Measurements from ENCODE around the gene DGCR2.

Gene DGCR2

DNA sequence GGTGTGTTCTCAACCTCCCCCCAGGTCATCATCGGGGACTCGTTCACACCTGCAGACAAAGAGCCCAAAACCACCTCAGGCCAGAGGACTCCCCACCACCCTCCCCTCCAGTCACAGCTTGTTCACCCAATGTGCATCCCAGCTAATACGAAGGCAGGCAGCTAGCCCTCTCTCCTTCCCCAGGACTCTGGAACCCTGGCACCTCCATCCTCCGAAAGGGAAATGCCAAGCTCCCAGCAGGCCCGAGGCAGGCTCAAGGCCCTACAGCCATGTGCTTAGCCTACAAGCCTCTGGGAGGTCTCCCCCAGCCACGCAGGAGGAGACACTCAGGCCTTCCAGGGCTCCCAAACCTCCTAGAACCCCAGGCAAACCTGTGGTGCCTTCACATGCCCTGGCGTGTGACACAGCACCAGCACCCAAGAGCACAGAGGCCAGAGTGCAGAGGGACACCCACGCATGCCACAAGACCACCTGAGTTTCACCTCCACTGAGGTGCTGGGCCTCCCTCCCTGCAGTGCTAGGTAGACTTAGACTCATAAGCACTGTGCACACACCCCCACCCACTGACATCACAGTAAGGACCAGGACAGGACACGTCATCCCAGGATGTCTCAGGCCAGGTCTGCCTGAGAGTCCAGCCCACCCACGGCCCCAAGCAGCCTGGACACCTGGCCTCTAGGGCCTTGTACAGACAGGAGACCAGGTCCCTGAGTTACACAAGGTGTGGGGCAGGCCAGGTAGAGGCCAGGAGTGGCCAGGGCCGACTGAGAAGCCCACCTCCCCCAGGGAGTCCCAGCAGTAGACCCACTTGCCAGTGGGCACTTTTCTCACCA is 15.4 kb upstream of the DGCR2 start:
- TF ChIP-seq EP300 (IDR thresholded peaks at IDR 0.05; ENCODE audit: borderline replicate concordance) (no peak), YY1 (IDR thresholded peaks at IDR 0.05; ENCODE audit: low read depth) (no peak)
- TF ChIP-seq, protein P1, sequence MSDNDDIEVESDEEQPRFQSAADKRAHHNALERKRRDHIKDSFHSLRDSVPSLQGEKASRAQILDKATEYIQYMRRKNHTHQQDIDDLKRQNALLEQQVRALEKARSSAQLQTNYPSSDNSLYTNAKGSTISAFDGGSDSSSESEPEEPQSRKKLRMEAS (IDR thresholded peaks at IDR 0.05) = no peak

DNA sequence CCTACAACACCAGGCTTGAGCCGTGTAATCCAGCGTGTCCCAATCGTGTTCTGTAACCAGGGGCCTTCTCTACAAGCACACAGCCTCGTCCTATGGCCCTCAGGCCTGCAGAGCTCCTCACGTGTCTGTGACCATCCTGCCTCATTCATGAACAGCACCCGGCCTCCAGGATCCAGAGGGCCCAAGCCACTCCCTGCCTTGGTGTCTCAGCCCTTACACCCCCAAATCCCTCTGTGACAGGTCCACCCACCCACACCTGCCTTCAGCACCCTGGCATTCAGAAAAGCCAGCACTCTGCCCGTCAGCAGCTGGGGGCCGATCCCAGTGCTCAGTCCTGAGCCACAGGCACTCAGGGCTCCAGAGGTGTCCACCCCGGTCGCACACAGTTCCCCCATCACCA is 14.7 kb upstream of the DGCR2 start:
- TF ChIP-seq EP300 (IDR thresholded peaks at IDR 0.05; ENCODE audit: borderline replicate concordance) (no peak), YY1 (IDR thresholded peaks at IDR 0.05; ENCODE audit: low read depth) (no peak), CREB1 (IDR thresholded peaks at IDR 0.05; ENCODE audit: low read depth) (no peak)
- TF ChIP-seq, protein P1 (IDR thresholded peaks at IDR 0.05) = no peak
- TF ChIP-seq, protein P2, sequence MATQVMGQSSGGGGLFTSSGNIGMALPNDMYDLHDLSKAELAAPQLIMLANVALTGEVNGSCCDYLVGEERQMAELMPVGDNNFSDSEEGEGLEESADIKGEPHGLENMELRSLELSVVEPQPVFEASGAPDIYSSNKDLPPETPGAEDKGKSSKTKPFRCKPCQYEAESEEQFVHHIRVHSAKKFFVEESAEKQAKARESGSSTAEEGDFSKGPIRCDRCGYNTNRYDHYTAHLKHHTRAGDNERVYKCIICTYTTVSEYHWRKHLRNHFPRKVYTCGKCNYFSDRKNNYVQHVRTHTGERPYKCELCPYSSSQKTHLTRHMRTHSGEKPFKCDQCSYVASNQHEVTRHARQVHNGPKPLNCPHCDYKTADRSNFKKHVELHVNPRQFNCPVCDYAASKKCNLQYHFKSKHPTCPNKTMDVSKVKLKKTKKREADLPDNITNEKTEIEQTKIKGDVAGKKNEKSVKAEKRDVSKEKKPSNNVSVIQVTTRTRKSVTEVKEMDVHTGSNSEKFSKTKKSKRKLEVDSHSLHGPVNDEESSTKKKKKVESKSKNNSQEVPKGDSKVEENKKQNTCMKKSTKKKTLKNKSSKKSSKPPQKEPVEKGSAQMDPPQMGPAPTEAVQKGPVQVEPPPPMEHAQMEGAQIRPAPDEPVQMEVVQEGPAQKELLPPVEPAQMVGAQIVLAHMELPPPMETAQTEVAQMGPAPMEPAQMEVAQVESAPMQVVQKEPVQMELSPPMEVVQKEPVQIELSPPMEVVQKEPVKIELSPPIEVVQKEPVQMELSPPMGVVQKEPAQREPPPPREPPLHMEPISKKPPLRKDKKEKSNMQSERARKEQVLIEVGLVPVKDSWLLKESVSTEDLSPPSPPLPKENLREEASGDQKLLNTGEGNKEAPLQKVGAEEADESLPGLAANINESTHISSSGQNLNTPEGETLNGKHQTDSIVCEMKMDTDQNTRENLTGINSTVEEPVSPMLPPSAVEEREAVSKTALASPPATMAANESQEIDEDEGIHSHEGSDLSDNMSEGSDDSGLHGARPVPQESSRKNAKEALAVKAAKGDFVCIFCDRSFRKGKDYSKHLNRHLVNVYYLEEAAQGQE (IDR thresholded peaks at IDR 0.05; ENCODE audit: low read depth) = no peak
- TF ChIP-seq, protein P3, sequence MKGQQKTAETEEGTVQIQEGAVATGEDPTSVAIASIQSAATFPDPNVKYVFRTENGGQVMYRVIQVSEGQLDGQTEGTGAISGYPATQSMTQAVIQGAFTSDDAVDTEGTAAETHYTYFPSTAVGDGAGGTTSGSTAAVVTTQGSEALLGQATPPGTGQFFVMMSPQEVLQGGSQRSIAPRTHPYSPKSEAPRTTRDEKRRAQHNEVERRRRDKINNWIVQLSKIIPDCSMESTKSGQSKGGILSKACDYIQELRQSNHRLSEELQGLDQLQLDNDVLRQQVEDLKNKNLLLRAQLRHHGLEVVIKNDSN (IDR thresholded peaks at IDR 0.05) = no peak

DNA sequence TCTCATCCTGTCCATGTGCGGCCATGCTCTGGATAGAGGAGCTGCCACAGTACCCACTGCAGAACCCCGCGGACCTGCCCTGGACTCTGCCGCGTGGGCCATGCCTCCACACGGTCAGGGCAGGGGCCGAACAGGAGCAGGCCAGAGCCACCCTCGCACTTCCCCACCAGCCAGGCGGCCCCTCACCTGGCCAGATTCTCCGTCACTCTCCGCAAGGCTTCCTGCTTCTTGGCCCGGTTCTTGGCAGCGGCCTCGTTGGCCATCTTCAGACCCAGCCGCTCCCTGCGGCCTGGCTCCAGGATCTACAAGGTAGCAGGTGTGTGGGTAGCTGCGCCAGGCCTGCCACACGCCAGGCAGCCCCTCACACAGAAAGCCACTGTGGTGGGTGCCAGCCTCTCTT is 12.7 kb upstream of the DGCR2 start:
- no peak for TF ChIP-seq ZBTB7A (IDR thresholded peaks at IDR 0.05; ENCODE audit: low read depth)
- no peak for TF ChIP-seq EGR1 (IDR thresholded peaks at IDR 0.05)
- TF ChIP-seq CEBPB (IDR thresholded peaks at IDR 0.05) = no peak
- TF ChIP-seq TEAD4 (IDR thresholded peaks at IDR 0.05) = no peak
- TF ChIP-seq TCF12 (IDR thresholded peaks at IDR 0.05; ENCODE audit: low read depth) = no peak
- TF ChIP-seq YY1 (IDR thresholded peaks at IDR 0.05; ENCODE audit: low read depth) = no peak
- no peak for TF ChIP-seq CREB1 (IDR thresholded peaks at IDR 0.05; ENCODE audit: low read depth)
- TF ChIP-seq FOXM1 (IDR thresholded peaks at IDR 0.05; ENCODE audit: borderline replicate concordance, low read depth) = no peak
- no peak for TF ChIP-seq TAF1 (IDR thresholded peaks at IDR 0.05; ENCODE audit: low read depth)
- TF ChIP-seq, protein P1 (IDR thresholded peaks at IDR 0.05) = no peak

DNA sequence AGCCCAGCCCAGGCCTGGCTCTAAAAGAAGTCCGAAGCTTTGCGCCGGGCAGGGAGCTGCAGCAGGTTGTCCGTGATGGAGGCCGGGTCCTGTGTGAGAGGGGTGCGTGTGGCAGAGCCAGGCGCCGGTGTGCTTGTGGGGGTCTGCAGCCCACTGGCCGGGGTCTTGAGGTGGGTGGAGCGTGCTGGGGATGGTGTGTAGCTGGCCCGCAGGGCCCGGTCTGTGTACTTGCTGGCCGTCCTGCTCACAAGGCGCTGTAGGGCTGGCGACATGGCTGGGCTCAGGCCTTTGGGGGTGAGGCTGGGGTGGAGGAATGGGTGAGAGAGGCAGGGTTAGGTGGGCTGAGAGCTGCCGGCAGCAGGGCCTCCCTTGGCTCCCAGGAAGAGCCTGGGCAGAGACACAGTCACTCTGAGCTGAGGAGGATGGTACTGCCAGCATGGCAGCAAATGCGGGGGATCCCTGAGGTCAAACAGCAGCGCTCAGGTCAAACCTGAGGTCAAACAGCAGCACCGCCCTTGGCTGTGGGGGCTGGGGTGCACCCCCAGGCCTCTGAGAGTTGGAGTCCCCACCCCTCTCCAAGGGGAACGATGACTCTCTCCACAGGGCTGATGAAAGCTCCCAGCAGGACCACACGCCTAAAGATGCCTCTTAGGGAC is 12.1 kb upstream of the DGCR2 start:
- TF ChIP-seq RAD21 (IDR thresholded peaks at IDR 0.05; ENCODE audit: low read depth) = no peak
- TF ChIP-seq TCF12 (IDR thresholded peaks at IDR 0.05; ENCODE audit: low read depth) = no peak
- no peak for TF ChIP-seq EP300 (IDR thresholded peaks at IDR 0.05; ENCODE audit: borderline replicate concordance)
- TF ChIP-seq, protein P2 (IDR thresholded peaks at IDR 0.05; ENCODE audit: low read depth) = no peak
- no peak for TF ChIP-seq YY1 (IDR thresholded peaks at IDR 0.05; ENCODE audit: low read depth)
- no peak for TF ChIP-seq TAF1 (IDR thresholded peaks at IDR 0.05; ENCODE audit: low read depth)
- TF ChIP-seq EGR1 (IDR thresholded peaks at IDR 0.05) = no peak
- TF ChIP-seq ZBTB7A (IDR thresholded peaks at IDR 0.05; ENCODE audit: low read depth) = no peak
- no peak for TF ChIP-seq CEBPB (IDR thresholded peaks at IDR 0.05)
- TF ChIP-seq, protein P1 (IDR thresholded peaks at IDR 0.05) = no peak
- TF ChIP-seq, protein P3 (IDR thresholded peaks at IDR 0.05) = no peak
- no peak for TF ChIP-seq FOXM1 (IDR thresholded peaks at IDR 0.05; ENCODE audit: borderline replicate concordance, low read depth)
- no peak for TF ChIP-seq CREB1 (IDR thresholded peaks at IDR 0.05; ENCODE audit: low read depth)
- no peak for TF ChIP-seq NFIC (IDR thresholded peaks at IDR 0.05)
- TF ChIP-seq TEAD4 (IDR thresholded peaks at IDR 0.05) = no peak

DNA sequence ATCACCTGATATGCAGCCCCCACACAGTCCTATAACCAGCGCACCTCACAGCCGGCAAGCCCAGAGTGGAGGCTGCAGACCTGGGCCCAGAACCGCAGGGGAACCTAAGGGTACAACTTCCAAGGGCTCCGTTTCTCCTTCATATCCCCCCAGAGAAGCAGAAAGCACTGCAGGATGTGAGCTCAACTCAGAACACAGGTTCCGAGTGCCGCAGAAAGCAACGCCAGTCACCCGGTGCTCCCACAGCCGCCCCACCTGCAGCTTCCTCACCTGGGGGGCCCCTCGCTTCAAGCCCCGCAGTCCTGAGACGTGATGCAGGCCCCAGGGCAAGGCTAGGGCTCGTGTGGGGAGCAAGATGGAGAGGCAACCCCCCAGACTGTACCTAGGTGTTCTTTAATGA is 11.3 kb upstream of the DGCR2 start:
- TF ChIP-seq, protein P2 (IDR thresholded peaks at IDR 0.05; ENCODE audit: low read depth) = no peak
- TF ChIP-seq ZBTB7A (IDR thresholded peaks at IDR 0.05; ENCODE audit: low read depth) (no peak), TAF1 (IDR thresholded peaks at IDR 0.05; ENCODE audit: low read depth) (no peak), TEAD4 (IDR thresholded peaks at IDR 0.05) (no peak)
- TF ChIP-seq, protein P1 (IDR thresholded peaks at IDR 0.05) = no peak
